ENCODE data around the gene ADGRL3.

ADGRL3 gene

DNA sequence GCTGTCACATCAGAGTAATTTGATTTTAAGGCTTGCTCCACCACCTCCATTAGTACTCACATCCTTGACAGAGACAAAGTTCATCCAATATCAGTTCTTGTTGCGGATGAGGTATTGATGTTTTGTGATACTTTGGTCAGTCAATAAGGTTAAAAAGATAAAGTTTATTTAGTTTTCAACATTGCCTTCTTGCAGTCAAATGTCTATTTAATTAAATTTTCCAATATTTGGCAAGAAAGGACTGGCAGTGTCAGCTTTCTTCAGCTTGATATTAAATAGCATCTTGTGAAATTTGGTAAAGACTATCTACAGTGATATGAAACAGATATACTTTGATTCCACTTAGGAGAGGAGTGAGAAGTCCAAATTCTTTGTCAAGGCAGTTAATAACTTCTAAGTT, 493.4 kb downstream of the ADGRL3 start:
- DNase-seq (ENCODE audit: low spot score): no peak
- no peaks in the 10 kb centered on the region for H3K27me3 ChIP-seq (ENCODE audit: insufficient read depth, poor library complexity, severe bottlenecking)

DNA sequence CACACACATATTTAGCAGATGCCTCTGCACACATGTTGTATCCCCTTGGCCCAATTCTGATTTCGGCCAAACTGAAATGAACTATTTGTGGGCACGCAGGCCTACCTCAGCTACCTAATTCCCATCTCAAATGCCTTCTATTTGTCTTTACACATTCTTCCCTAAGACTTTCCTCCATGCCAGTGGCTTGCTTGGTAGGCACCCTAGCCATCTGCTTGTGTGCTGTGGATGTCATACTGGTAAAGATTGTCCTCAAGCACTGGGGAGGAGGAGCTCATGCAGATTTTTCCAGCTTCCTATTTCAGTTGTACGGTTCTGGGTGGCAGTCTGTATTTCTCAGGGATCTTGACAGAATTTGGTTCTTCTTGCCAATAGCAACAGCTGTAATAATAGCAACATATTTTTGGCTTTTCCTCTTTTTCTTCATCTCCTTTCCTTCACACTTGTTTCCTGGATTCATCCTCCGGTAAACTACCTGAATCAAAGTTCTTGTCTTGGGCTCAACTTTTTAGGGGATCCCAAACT, 514.3 kb downstream of the ADGRL3 start:
- Histone ChIP-seq H3K9me3 (ENCODE audit: severe bottlenecking) (no peaks in the 10 kb centered on the region), H3K36me3 (ENCODE audit: low read depth) (no peaks in the 10 kb centered on the region), H3K4me1 (ENCODE audit: insufficient read depth, poor library complexity, severe bottlenecking) (no peaks in the 10 kb centered on the region), H3K27ac (ENCODE audit: poor library complexity, severe bottlenecking) (no peak overlapping the region), H3K4me3 (ENCODE audit: severe bottlenecking) (no peak overlapping the region), H3K27me3 (ENCODE audit: insufficient read depth, poor library complexity, severe bottlenecking) (no peaks in the 10 kb centered on the region)
- TF ChIP-seq, protein P1, sequence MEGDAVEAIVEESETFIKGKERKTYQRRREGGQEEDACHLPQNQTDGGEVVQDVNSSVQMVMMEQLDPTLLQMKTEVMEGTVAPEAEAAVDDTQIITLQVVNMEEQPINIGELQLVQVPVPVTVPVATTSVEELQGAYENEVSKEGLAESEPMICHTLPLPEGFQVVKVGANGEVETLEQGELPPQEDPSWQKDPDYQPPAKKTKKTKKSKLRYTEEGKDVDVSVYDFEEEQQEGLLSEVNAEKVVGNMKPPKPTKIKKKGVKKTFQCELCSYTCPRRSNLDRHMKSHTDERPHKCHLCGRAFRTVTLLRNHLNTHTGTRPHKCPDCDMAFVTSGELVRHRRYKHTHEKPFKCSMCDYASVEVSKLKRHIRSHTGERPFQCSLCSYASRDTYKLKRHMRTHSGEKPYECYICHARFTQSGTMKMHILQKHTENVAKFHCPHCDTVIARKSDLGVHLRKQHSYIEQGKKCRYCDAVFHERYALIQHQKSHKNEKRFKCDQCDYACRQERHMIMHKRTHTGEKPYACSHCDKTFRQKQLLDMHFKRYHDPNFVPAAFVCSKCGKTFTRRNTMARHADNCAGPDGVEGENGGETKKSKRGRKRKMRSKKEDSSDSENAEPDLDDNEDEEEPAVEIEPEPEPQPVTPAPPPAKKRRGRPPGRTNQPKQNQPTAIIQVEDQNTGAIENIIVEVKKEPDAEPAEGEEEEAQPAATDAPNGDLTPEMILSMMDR (IDR thresholded peaks at IDR 0.05; ENCODE audit: poor library complexity, severe bottlenecking): no peak
- ATAC-seq (ENCODE audit: low read depth) (no peak), DNase-seq (ENCODE audit: low spot score) (no peak)

More for the DNA sequence above, 493.4 kb downstream of the ADGRL3 start:
- Histone ChIP-seq H3K4me3 (ENCODE audit: severe bottlenecking) (no peak overlapping the region), H3K36me3 (ENCODE audit: low read depth) (no peaks in the 10 kb centered on the region), H3K9me3 (ENCODE audit: severe bottlenecking) (no peaks in the 10 kb centered on the region), H3K4me1 (ENCODE audit: insufficient read depth, poor library complexity, severe bottlenecking) (no peaks in the 10 kb centered on the region), H3K27ac (ENCODE audit: poor library complexity, severe bottlenecking) (no peak overlapping the region)
- ATAC-seq (ENCODE audit: low read depth): no peak
- TF ChIP-seq, protein P1 (IDR thresholded peaks at IDR 0.05; ENCODE audit: poor library complexity, severe bottlenecking): no peak

DNA sequence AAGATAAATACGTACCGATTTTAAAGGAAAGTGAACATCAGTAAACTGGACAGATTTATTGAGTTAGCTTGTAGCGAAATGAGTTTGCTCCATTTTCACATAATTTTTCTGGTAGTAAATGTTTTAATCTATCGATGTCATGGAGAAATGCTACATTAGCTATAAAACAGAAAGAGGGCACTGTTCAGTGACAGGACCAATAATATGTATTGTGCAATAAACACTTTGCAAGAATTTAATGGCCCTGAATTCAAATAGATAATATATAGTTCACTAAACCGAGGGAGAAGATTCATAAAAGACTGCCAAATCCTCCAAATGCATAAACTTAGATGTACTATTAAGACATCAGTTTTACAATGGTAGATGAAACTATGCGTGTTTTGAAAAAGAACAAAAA, 516.3 kb downstream of the ADGRL3 start:
- Histone ChIP-seq H3K4me1 (ENCODE audit: insufficient read depth, poor library complexity, severe bottlenecking) (no peaks in the 10 kb centered on the region), H3K27ac (ENCODE audit: poor library complexity, severe bottlenecking) (no peak overlapping the region), H3K36me3 (ENCODE audit: low read depth) (no peaks in the 10 kb centered on the region), H3K9me3 (ENCODE audit: severe bottlenecking) (no peaks in the 10 kb centered on the region), H3K27me3 (ENCODE audit: insufficient read depth, poor library complexity, severe bottlenecking) (no peaks in the 10 kb centered on the region), H3K4me3 (ENCODE audit: severe bottlenecking) (no peak overlapping the region)
- TF ChIP-seq, protein P1 (IDR thresholded peaks at IDR 0.05; ENCODE audit: poor library complexity, severe bottlenecking): no peak
- DNase-seq (ENCODE audit: low spot score) (no peak), ATAC-seq (ENCODE audit: low read depth) (no peak)

DNA sequence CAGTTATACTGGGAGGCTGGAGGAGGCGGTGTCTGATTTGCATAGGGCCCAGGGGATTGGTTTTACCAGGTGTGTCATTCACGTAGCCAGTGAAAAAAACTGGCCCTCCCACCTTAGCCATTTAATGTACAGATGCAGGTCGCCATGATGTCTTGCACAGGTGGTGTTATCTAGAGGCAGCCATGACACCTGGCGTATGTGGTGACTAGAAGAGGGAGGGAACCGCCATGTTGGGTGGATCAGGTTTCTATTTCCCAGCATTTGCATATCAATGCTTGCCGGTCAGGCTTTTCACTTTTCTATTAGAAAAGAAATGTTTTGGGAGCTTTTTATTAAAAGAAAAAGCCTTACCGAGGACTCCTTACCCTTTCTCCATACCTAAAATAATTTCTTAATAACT, 523.4 kb downstream of the ADGRL3 start:
- TF ChIP-seq, protein P1 (IDR thresholded peaks at IDR 0.05; ENCODE audit: poor library complexity, severe bottlenecking): no peak
- no peak for DNase-seq (ENCODE audit: low spot score)
- H3K27me3 ChIP-seq (ENCODE audit: insufficient read depth, poor library complexity, severe bottlenecking): no peaks in the 10 kb centered on the region
- no peaks in the 10 kb centered on the region for H3K4me1 ChIP-seq (ENCODE audit: insufficient read depth, poor library complexity, severe bottlenecking)
- no peaks in the 10 kb centered on the region for H3K36me3 ChIP-seq (ENCODE audit: low read depth)
- H3K27ac ChIP-seq (ENCODE audit: poor library complexity, severe bottlenecking): no peak overlapping the region
- H3K4me3 ChIP-seq (ENCODE audit: severe bottlenecking): no peak overlapping the region
- H3K9me3 ChIP-seq (ENCODE audit: severe bottlenecking): no peaks in the 10 kb centered on the region
- no peak for ATAC-seq (ENCODE audit: low read depth)

DNA sequence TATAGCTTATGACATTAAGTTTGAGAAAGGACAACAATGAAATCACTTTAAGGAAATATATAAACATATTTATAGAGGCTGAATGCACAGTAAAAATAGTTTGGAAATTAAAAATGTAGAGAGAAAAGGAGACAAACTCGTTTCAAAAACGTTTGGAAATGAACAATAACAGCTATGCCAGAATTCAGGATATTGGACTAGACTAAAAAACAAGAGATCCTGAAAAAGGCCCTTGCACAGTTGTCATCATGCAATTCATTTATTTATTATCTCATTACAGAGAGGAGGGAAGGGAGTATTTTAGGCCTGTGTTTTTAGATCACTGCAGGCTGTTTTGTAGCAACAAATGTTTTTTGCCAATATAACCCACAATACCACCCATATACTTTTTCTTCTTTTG, 527.2 kb downstream of the ADGRL3 start:
- TF ChIP-seq, protein P1 (IDR thresholded peaks at IDR 0.05; ENCODE audit: poor library complexity, severe bottlenecking): no peak
- H3K4me1 ChIP-seq (ENCODE audit: insufficient read depth, poor library complexity, severe bottlenecking): no peaks in the 10 kb centered on the region
- DNase-seq (ENCODE audit: low spot score) (no peak), ATAC-seq (ENCODE audit: low read depth) (no peak)
- no peak overlapping the region for H3K4me3 ChIP-seq (ENCODE audit: severe bottlenecking)
- no peak overlapping the region for H3K27ac ChIP-seq (ENCODE audit: poor library complexity, severe bottlenecking)
- no peaks in the 10 kb centered on the region for H3K9me3 ChIP-seq (ENCODE audit: severe bottlenecking)
- no peaks in the 10 kb centered on the region for H3K36me3 ChIP-seq (ENCODE audit: low read depth)
- H3K27me3 ChIP-seq (ENCODE audit: insufficient read depth, poor library complexity, severe bottlenecking): no peaks in the 10 kb centered on the region

All from RWPE2 (cell line).